CD4-positive, alpha-beta T cell (primary cell): Measurements from ENCODE around the gene FAM78A. TPM values are rescaled to one million over a fixed set of nuclear protein-coding genes. Genes with fewer than 3 reads are reported as not detected.

Experiments used
- ATAC-seq: fragments of 200-7000 bp; cut with Tn5 transposase; one replicate; pipeline ENCODE4 v1.10.0; 2022; ENCODE audit warnings: mild to moderate bottlenecking; ENCODE audit not compliant: poor library complexity
- CTCF ChIA-PET: fragments of 350-600 bp; sonication (Branson Sonifier 250); formaldehyde crosslinking; loops from one replicate; lab custom pipeline; 2021; ENCODE audit warnings: antibody characterized with exemption, inconsistent platforms; lab: Charles Lee
- POLR2A ChIA-PET: fragments of 350-600 bp; sonication (Branson Sonifier 250); formaldehyde crosslinking; loops from one replicate; lab custom pipeline; 2021; ENCODE audit warnings: antibody characterized with exemption, inconsistent platforms; lab: Charles Lee
- DNase-seq, 14 experiments: peaks; one replicate each; pipeline ENCODE4 v3.0.0-alpha.2; 2013 to 2020; ENCODE audit warnings: mixed read lengths in 2 of 14
- H3K27ac ChIP-seq, 2 donors: one replicate each; pipeline versions ENCODE4 v1.5.1 to v1.7.0; 2013; ENCODE audit warnings: low read length in 2 of 2, low read depth in 1 of 2, mild to moderate bottlenecking in 1 of 2
- H3K27me3 ChIP-seq, 2 experiments: 1 replicate in 1 of 2; 2 replicates in 1 of 2; pipeline versions ENCODE4 v1.6.1 to v1.7.0; 2013; ENCODE audit warnings: low read length in 2 of 2, control low read depth in 1 of 2, mild to moderate bottlenecking in 1 of 2, moderate library complexity in 1 of 2; ENCODE audit not compliant: insufficient read depth in 2 of 2, control insufficient read depth in 1 of 2
- H3K36me3 ChIP-seq: one replicate; pipeline ENCODE4 v1.6.1; 2013; ENCODE audit warnings: low read length, control low read depth; ENCODE audit not compliant: insufficient read depth
- H3K4me1 ChIP-seq: one replicate; pipeline ENCODE4 v1.6.1; 2013; ENCODE audit warnings: low read length, control low read depth; ENCODE audit not compliant: insufficient read depth
- H3K4me3 ChIP-seq: one replicate; pipeline ENCODE4 v1.5.1; 2013; ENCODE audit warnings: mild to moderate bottlenecking, low read length, moderate library complexity
- H3K9me3 ChIP-seq, 2 experiments: 1 replicate in 1 of 2; 2 replicates in 1 of 2; pipeline versions ENCODE4 v1.6.1 to v1.7.0; 2013; ENCODE audit warnings: low read length in 2 of 2, mild to moderate bottlenecking in 2 of 2, control low read depth in 1 of 2, moderate library complexity in 1 of 2; ENCODE audit not compliant: control insufficient read depth in 1 of 2, insufficient read depth in 1 of 2
- H3K27ac Mint-ChIP-seq: one replicate; pipeline ENCODE4 v1.8.0; 2020; ENCODE audit warnings: mixed read lengths
- H3K27me3 Mint-ChIP-seq: one replicate; pipeline ENCODE4 v1.8.0; 2021; ENCODE audit warnings: mixed read lengths
- H3K36me3 Mint-ChIP-seq: one replicate; pipeline ENCODE4 v1.8.0; 2021; ENCODE audit warnings: low read depth, mixed read lengths
- H3K4me1 Mint-ChIP-seq: one replicate; pipeline ENCODE4 v1.8.0; 2021; ENCODE audit warnings: low read depth, mixed read lengths
- H3K4me3 Mint-ChIP-seq: one replicate; pipeline ENCODE4 v1.8.0; 2020; ENCODE audit warnings: mild to moderate bottlenecking, mixed read lengths
- H3K9me3 Mint-ChIP-seq: one replicate; pipeline ENCODE4 v1.8.0; 2020; ENCODE audit warnings: mixed read lengths
- CTCF ChIP-seq: fragments of 200-600 bp; IDR thresholded peaks from one replicate; pipeline ENCODE4 v1.8.0; 2022; ENCODE audit warnings: antibody characterized with exemption, mild to moderate bottlenecking
- intact Hi-C, 2 experiments: fragments of 100-400 bp; cut with DNase I in 1 of 2; cut with micrococcal nuclease in 1 of 2; formaldehyde crosslinking; loops; one replicate each; pipeline versions ENCODE4 v1.15.1 to v1.9.0; 2023 to 2025; cut with DNase I, micrococcal nuclease
- total RNA-seq, 174 experiments: library from RNA in 2 of 174; stranded (reverse) in 2 of 174; gene quantifications; one replicate each; pipeline ENCODE4 v1.2.3 and lab custom pipeline; 2021 to 2026

FAM78A gene
- total RNA-seq, 2 experiments from 2014 or later: 62.4 to 62.7 TPM

- Mint-ChIP-seq H3K36me3 (peaks cover 43% of the 10 kb centered on the region), H3K27ac (peak overlapping the region; percentile 94), H3K9me3 (no peaks in the 10 kb centered on the region), H3K27me3 (no peaks in the 10 kb centered on the region), H3K4me1 (peaks cover 32% of the 10 kb centered on the region), H3K4me3 (peak overlapping the region; percentile 45)
- H3K9me3 ChIP-seq: no peaks in the 10 kb centered on the region
- peaks cover 0 to 6% of the 10 kb centered on the region in 2 experiments for H3K27me3 ChIP-seq
- CTCF ChIA-PET: interaction anchor here (1.3 to 1.6 kb wide), 2 partner anchors 21 kb away, joined by 3 to 4 read pairs; no protein-coding TSS in a partner anchor
- DNase-seq (peak in 4 of 14 experiments; percentile 33 to 66 (median 55)), ATAC-seq (peak; percentile 15)
- peaks cover 33% of the 10 kb centered on the region for H3K4me1 ChIP-seq
- peaks cover 27% of the 10 kb centered on the region for H3K36me3 ChIP-seq
- TF ChIP-seq CTCF: peak; percentile 15
- H3K27ac ChIP-seq: peak overlapping the region in 1 of 2 donors; percentile 73
- intact Hi-C loops: loop anchor here (2.0 to 10.0 kb wide), 6 partner anchors 25 to 150 kb away; partner anchors contain the start of gene NUP214 (in 1 of the 2)
- H3K4me3 ChIP-seq: peak overlapping the region; percentile 99
- POLR2A ChIA-PET: interaction anchor here (0.5 to 14.3 kb wide), 12 partner anchors 8 to 152 kb away, joined by 3 to 738 read pairs (median 16); partner anchors contain the start of gene NUP214
These were observed 1.1 kb upstream of the FAM78A start for GRCh38 chr9:131277287-131277909.

GRCh38 chr9:131276891-131277286 is 579 bp upstream of the FAM78A start:
- H3K36me3 ChIP-seq: peaks cover 32% of the 10 kb centered on the region
- ChIA-PET POLR2A (interaction anchor here (0.5 to 14.3 kb wide), 6 partner anchors 10 to 224 kb away, joined by 3 to 738 read pairs (median 14); partner anchors contain the start of gene NUP214), CTCF (interaction anchor here (1.3 to 2.4 kb wide), 2 partner anchors 21 to 96 kb away, joined by 3 to 6 read pairs; no protein-coding TSS in a partner anchor)
- no peaks in the 10 kb centered on the region for H3K9me3 ChIP-seq
- ATAC-seq: peak; percentile 37
- TF ChIP-seq CTCF: no peak
- no peaks in the 10 kb centered on the region for H3K9me3 Mint-ChIP-seq
- H3K27me3 ChIP-seq: peaks cover 0 to 1% of the 10 kb centered on the region in 2 experiments
- peaks cover 32% of the 10 kb centered on the region for H3K4me1 Mint-ChIP-seq
- peak overlapping the region; percentile 99 for H3K4me3 ChIP-seq
- H3K4me1 ChIP-seq: peaks cover 33% of the 10 kb centered on the region
- peak in 9 of 14 experiments; percentile 31 to 75 (median 53) for DNase-seq
- intact Hi-C loops: loop anchor here (2.0 to 10.0 kb wide), 6 partner anchors 24 to 150 kb away; partner anchors contain the start of gene NUP214 (in 1 of the 2)
- no peaks in the 10 kb centered on the region for H3K27me3 Mint-ChIP-seq
- no peak overlapping the region for H3K27ac Mint-ChIP-seq
- peak overlapping the region in 1 of 2 donors; percentile 73 for H3K27ac ChIP-seq
- H3K36me3 Mint-ChIP-seq: peaks cover 48% of the 10 kb centered on the region
- peak overlapping the region; percentile 54 for H3K4me3 Mint-ChIP-seq

- peaks cover 37% of the 10 kb centered on the region for H3K4me1 Mint-ChIP-seq
- Histone ChIP-seq H3K4me1 (peaks cover 46% of the 10 kb centered on the region), H3K9me3 (no peaks in the 10 kb centered on the region), H3K4me3 (peak overlapping the region; percentile 99), H3K27ac (peak overlapping the region; percentile 83 to 94), H3K36me3 (peaks cover 37% of the 10 kb centered on the region), H3K27me3 (no peaks in the 10 kb centered on the region)
- peak overlapping the region; percentile 97 for H3K4me3 Mint-ChIP-seq
- TF ChIP-seq CTCF: no peak
- intact Hi-C loops: loop anchor here (2.0 to 10.0 kb wide), 8 partner anchors 19 to 148 kb away; partner anchors contain the start of gene NUP214 (in 1 of the 2)
- peaks cover 61% of the 10 kb centered on the region for H3K36me3 Mint-ChIP-seq
- DNase-seq: peak in 4 of 14 experiments; percentile 42 to 64 (median 48)
- CTCF ChIA-PET: interaction anchor here (0.5 to 2.4 kb wide), 3 partner anchors 61 to 826 kb away, joined by 3 to 6 read pairs (median 3); no protein-coding TSS in a partner anchor
- H3K27me3 Mint-ChIP-seq: no peaks in the 10 kb centered on the region
- H3K9me3 Mint-ChIP-seq: no peaks in the 10 kb centered on the region
- H3K27ac Mint-ChIP-seq: peak overlapping the region; percentile 100
- no peak for ATAC-seq
- POLR2A ChIA-PET: interaction anchor here (0.7 to 14.3 kb wide), 4 partner anchors 8 to 97 kb away, joined by 3 to 738 read pairs (median 78); no protein-coding TSS in a partner anchor
These were observed 797 bp downstream of the FAM78A start for GRCh38 chr9:131275332-131276093.
